ENCODE results near the gene ALDOA.
A peak's percentile ranks its signal among the peaks of the same experiment; 100 is the strongest.

Gene ALDOA

DNA sequence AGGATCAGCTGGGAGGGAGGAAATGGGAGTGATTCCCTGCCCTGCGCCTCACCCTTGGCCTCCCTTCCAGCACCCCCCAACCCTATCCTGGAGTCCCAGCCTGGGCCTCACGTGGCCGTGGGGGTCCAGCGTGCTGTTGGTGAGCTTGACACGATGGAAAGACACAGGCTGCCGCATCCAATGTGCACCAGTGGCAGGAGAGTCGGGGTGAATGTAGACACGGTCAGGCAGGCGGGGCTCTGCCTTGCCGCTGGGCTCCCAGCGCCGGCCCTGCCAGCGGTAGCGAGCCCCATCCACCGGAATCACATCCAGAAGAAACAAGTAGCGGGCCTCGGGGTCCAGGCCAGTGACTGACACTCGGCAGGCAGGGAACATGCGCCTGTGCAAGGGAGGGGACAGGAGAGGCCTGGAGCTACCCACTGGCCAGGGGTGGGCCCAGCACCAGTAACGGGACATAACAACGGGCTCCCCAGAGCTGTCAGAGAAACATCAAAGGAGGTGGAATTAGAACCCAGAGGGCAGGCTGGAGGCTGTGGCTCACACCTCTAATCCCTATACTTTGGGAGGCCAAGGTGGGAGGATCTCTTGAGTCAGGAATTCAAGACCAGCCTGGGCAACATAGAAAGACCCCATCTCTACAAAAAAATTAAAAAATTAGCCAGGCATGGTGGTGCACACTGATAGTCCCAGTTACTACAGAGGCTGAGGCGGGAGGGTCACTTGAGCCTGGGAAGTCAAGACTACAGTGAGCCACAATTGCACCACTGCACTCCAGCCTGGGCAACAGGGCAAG, 23.5 kb downstream of the ALDOA start:
- no peak for DNase-seq (ENCODE audit: low read depth in 2 of 2, low spot score in 1 of 2)

DNA sequence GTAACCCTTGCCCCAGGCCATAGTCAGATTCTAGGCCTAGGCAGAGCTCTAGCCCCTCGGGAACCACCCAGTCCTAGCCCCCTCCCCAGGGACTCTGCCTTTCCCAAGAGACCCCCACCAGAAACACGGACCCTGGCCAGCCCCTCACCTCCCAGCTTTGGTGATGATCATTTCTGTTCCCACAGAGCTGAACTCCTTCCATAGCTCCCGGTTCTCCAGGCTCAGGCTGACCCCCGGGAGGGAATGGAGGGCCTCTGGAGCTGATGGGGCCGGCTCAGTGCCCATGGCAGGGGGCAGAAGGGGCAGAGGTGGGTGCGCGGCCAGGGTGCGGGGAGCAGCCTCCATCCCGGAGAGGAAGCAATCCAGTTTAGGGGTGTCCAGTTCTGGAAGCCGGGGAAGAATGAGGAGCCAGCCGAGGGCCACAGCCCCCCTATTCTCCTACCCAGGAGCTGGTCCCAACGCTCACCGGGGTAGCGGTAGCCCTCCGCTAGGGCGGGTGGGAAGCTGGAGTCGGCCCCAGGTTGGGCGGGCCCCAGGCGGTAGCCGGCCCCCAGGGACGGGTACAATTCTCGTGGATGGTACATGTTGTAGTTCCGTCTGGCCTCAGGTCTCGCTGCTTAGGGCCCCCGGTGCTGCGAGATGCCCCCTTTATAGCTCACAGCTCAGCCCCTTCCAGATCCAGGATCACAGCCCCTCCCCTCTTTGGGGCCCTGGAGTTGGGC, 25.2 kb downstream of the ALDOA start:
- DNase-seq (ENCODE audit: low read depth in 2 of 2, low spot score in 1 of 2), result no peak

DNA sequence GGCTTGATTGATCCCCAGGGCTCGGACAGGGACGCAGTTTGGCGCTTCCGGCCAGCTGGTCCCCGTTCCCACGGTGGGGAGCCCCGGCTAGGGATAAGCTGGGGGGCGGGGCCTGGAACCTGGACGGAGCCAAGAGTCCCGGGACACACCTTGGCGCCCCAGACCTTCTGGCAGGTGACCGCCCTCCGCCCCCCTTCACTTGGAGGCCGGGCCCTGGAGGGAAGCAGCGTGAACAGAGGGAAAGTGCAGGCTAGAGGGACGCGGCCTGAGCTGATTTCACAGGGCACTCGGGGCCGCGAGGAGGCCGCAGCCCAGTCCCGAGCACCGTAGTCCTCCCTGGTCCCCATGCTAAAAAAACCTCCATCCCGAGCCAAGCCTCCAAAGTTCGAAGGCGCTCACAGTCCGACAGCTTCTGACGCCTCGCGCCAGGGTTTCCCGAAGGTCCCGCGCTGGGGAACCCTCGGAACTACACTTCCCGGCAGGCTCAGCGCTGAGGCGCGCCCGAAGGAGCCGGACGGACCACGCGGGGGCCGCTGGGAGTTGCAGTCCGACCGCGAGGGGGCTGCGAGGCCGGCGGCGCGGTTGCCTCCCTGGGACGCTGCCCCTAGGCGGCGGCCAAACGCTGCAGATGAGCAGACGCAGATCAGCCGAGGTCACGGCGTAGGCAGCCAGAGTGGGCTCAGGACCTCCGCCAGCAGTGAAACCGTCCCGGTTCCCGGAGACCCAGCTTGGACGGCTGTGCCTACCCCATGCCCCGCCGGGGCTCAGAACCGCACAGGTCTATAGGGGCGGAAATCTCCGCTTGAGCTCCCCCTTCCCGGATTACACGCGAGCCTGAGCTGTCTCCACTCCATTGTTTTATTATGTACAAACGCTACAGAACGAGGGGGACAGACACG, 26.2 kb downstream of the ALDOA start, which contains the start of gene TBX6:
Gene TBX6 (minus strand): TSS at position 451 of the 899 bp plus-strand sequence. CDS start 731 bp downstream, outside the sequence.
- DNase-seq (ENCODE audit: low read depth in 2 of 2, low spot score in 1 of 2), result peak; percentile 80 to 83

DNA sequence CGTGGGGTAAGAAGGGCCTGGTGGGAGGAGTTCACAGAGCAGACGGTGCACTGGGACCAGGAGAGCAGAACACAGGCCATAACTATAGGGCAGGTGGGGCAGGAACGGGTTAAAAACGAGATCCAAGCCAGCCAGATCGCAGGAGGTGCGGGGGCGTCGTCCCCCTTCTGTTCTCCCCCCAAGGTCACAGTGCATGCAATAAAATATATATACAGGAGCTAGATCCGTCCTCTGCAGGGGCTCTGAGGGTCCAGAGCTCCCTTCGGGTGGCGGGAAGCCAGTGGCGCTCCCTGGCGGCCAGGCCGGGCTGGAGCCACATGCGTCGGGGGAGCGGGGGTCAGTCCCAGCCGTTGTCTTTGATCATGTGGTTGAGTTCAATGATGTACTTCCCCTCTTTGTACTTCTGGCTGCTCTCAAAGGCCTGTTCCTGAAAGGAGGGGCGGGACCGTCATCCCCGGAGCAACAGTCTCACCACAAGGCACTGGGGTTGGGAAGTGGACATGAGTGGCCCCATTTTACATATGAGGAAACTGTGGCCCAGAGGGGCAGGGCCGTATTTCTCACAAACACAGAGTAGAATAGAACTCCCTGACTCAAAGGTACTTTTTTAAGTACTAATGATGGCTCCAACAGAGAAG, 26.9 kb downstream of the ALDOA start:
- DNase-seq (ENCODE audit: low read depth in 2 of 2, low spot score in 1 of 2), result peak in 1 of 2 donors; percentile 34

DNA sequence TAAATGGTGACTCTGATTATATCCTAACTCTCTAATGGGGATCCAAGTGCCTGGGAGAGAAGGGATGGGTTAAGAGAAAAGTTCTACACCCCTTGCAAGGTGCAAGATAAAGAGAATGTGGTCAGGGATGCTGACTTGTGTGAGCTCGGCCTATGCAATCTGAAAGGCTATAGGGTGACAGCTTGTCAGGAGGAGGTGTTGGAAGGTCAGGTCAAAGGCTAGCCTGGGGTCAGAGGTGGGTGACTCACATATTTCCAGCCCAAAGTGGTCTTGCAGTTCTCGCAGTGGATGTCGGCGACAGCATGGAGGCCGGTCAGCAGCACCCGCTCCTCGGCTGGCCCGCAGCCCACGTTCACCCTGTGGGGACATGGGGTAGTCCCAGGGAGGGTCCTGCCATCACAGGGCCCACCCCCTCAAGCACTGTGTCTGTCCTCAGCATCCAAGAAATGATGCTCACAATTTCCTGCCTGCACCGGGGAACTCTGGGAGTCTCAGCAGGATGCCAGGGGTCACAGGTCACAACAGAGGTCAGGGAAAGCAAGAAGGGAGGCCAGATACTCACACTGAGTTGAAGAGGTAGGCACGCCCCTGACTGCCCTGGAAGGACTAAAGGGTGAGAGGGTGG, 29.1 kb downstream of the ALDOA start:
- no peak for DNase-seq (ENCODE audit: low read depth in 2 of 2, low spot score in 1 of 2)

GRCh38 chr16:30095166-30096078, 29.9 kb downstream of the ALDOA start:
- DNase-seq (ENCODE audit: low read depth in 2 of 2, low spot score in 1 of 2), result no peak

GRCh38 chr16:30096105-30096861, 30.7 kb downstream of the ALDOA start, which contains the start of gene YPEL3:
Gene YPEL3 (minus strand): TSS chr16:30096213. CDS start chr16:30095482, 731 bp downstream.
- peak; percentile 60 to 81 for DNase-seq (ENCODE audit: low read depth in 2 of 2, low spot score in 1 of 2)

DNA sequence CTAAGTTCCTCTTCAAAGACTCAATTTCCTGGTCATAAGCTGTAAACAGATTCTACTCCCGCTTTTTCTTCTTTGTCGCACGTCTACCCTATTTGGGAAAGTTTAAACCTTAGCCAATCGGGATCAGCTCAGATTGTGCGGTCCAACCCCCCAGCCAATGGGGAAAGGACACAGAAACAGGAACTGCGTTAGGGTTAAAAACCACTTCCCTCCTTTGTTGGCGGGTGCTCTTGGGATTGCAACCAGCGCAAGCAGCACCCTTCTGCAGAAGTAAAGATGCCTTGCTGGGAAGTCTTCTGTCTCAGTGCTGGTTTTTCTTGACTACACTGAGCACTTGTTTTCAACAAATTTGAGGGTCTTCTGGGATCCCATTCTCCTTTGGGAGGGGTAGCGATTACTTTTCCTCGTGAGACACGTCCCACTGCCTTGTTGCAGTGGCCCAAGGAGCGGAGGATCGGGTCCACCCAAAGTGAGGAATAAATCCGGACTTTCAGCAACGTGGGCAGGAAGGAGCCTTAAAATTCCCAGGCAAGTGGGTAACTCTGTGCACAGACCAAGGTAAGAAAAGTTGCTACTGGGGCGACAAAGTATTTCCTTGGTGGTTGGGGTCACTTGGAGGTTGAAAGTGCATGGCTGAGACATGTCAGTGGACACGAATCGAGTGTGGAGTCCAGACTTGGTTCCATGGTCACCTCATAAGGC, 31.5 kb downstream of the ALDOA start:
- DNase-seq (ENCODE audit: low read depth in 2 of 2, low spot score in 1 of 2), result no peak

DNA sequence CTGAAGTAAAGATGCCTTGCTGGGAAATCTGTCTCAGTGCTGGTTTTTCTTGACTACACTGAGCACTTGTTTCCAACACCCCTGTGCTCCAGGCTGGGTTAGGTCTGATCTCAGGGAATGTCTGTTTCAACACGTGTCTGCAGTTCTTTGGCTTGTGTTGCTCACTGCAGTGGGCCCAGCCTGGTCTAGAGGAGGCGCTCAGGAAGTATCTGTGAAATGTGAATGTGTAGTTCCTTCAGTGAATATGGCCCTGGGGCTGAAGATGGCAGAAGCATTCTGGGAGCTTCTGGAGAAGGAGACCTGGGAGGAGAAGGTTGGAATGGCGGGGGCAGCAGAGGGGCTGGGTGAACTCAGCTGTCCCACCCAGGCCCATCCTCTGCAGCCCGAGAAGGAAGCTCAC, 38.5 kb downstream of the ALDOA start:
- DNase-seq (ENCODE audit: low read depth in 2 of 2, low spot score in 1 of 2), result no peak

- DNase-seq (ENCODE audit: low read depth in 2 of 2, low spot score in 1 of 2), result no peak
Measured at GRCh38 chr16:30104492-30104891, 38.9 kb downstream of the ALDOA start.

- DNase-seq (ENCODE audit: low read depth in 2 of 2, low spot score in 1 of 2), result no peak
Measured at GRCh38 chr16:30108059-30108850, 42.7 kb downstream of the ALDOA start.

GRCh38 chr16:30110661-30111060, 45.1 kb downstream of the ALDOA start:
- no peak for DNase-seq (ENCODE audit: low read depth in 2 of 2, low spot score in 1 of 2)

- no peak for DNase-seq (ENCODE audit: low read depth in 2 of 2, low spot score in 1 of 2)
Measured at GRCh38 chr16:30112197-30113030, 46.9 kb downstream of the ALDOA start.

GRCh38 chr16:30113031-30113710, 47.6 kb downstream of the ALDOA start, which contains the start of gene GDPD3:
Gene GDPD3 (minus strand): TSS chr16:30113537. CDS start chr16:30113478, 59 bp downstream.
- no peak for DNase-seq (ENCODE audit: low read depth in 2 of 2, low spot score in 1 of 2)

GRCh38 chr16:30113711-30114333, 48.3 kb downstream of the ALDOA start:
- DNase-seq (ENCODE audit: low read depth in 2 of 2, low spot score in 1 of 2), result no peak

Measured in stimulated activated CD8-positive, alpha-beta memory T cell treated with anti-CD3 and anti-CD28 coated beads, Interleukin-4, amount 100 ng/mL, for 4 hours (primary cell).